Astrocyte (in vitro differentiated cells and primary cell): ENCODE results near the gene ACACA.

Source experiments
- CTCF ChIP-seq: IDR thresholded peaks from 2 replicates; pipeline ENCODE4 v1.5.1; 2011; ENCODE audit warnings: low read depth, mild to moderate bottlenecking, inconsistent platforms, low read length, moderate library complexity; ENCODE audit not compliant: insufficient read depth
- EZH2 ChIP-seq: IDR thresholded peaks from 2 replicates; pipeline ENCODE4 v1.6.1; 2012; ENCODE audit warnings: mild to moderate bottlenecking, low read length, inconsistent platforms; ENCODE audit not compliant: insufficient read depth

DNA sequence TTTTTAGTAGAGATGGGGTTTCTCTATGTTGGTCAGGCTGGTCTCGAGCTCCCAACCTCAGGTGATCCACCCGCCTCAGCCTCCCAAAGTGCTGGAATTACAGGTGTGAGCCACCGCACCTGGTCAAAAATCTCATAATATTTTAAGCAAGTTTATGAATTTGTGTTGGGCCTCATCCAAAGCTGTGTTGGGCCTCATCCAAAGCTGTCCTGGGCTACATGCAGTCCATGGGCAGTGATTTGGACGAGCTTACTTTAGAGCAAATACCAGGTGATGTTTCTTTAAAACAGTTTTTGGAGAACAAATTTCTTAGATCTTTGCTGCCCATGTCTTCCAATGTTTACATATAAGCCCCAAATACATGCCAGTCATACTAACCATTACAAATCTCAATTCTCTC lies 115.3 kb downstream of the ACACA start:
- TF ChIP-seq CTCF (no peak), EZH2 (no peak)
